SHP77 (cell line): ENCODE measurements around the gene IGSF8.

Experiments
- DNase-seq, 2 experiments: peaks; one replicate each; lab custom pipeline; 2025; lab: John Stamatoyannopoulos, UW

IGSF8 gene

GRCh38 chr1:160097911-160098851 is at the start of gene IGSF8:
Gene IGSF8, minus strand, starts transcription at chr1:160098619. Its CDS starts 147 bp downstream, at chr1:160098472.
- DNase-seq: peak; percentile 91 to 94

- no peak for DNase-seq
Observed at GRCh38 chr1:160148121-160148520, 49.7 kb upstream of the IGSF8 start.

- DNase-seq: no peak
Observed at GRCh38 chr1:160146107-160146506, 47.7 kb upstream of the IGSF8 start.

- DNase-seq: no peak
Observed at GRCh38 chr1:160144921-160145320, 46.5 kb upstream of the IGSF8 start.

- DNase-seq: no peak
Observed at GRCh38 chr1:160143695-160144094, 45.3 kb upstream of the IGSF8 start.

- no peak for DNase-seq
Observed at GRCh38 chr1:160139840-160140239, 41.4 kb upstream of the IGSF8 start.

GRCh38 chr1:160137216-160137862 is 38.9 kb upstream of the IGSF8 start:
- DNase-seq: no peak

GRCh38 chr1:160136926-160137200 is 38.4 kb upstream of the IGSF8 start:
- no peak for DNase-seq

- DNase-seq: no peak
Observed at GRCh38 chr1:160136121-160136925, 37.9 kb upstream of the IGSF8 start.

- no peak for DNase-seq
Observed at GRCh38 chr1:160134791-160135572, 36.6 kb upstream of the IGSF8 start.

GRCh38 chr1:160133990-160134770 is 35.8 kb upstream of the IGSF8 start:
- DNase-seq: no peak

GRCh38 chr1:160131803-160132565 is 33.6 kb upstream of the IGSF8 start:
- no peak for DNase-seq

- DNase-seq: no peak
Observed at GRCh38 chr1:160130939-160131338, 32.5 kb upstream of the IGSF8 start.

GRCh38 chr1:160130486-160130885 is 32.1 kb upstream of the IGSF8 start:
- no peak for DNase-seq

GRCh38 chr1:160129966-160130365 is 31.5 kb upstream of the IGSF8 start:
- DNase-seq: no peak

- DNase-seq: no peak
Observed at GRCh38 chr1:160129558-160129957, 31.1 kb upstream of the IGSF8 start.

- DNase-seq: no peak
Observed at GRCh38 chr1:160129046-160129445, 30.6 kb upstream of the IGSF8 start.

GRCh38 chr1:160128636-160129035 is 30.2 kb upstream of the IGSF8 start:
- DNase-seq: no peak

GRCh38 chr1:160127865-160128523 is 29.6 kb upstream of the IGSF8 start:
- DNase-seq: no peak

- DNase-seq: no peak
Observed at GRCh38 chr1:160127381-160127780, 29.0 kb upstream of the IGSF8 start.
